D721Med (cell line): Measurements from ENCODE around the gene SPDYE9.
"Not testable (repeated sequence)": the region's sequence is repeated elsewhere in the genome, so short reads cannot be mapped to it uniquely, and the experiment has no call there.

Source experiments
- DNase-seq: peaks from one replicate; pipeline ENCODE4 v3.0.0; 2011; ENCODE audit warnings: low spot score; ENCODE audit not compliant: insufficient read length
- FAIRE-seq: peaks from 2 replicates; lab custom pipeline; 2011; peaks lifted over from hg19 to GRCh38; lab: Jason Lieb, UNC

The SPDYE9 gene

DNA sequence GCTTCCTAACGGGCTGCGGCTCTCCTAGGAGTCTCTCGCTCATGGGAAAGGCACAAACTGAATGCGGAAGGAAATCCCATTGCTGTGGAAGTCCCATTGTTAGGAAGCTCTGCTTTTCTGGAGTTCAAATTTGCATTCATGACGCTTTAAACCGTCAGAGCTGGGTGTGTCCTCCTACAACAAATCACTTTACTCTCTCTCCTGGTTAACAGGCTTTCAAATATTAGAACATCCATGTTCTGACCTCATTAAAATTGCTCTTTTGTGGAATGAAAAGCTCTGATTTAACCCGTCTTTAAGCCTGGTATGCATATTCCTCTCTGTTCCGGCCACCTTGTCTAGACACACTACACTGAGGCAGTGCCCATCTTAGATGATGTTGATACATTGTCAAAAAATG is at the start of gene SPDYE9:
Gene SPDYE9, minus strand, starts transcription at position 101 of the 400 bp plus-strand sequence. CDS start 1,800 bp downstream, outside the sequence.
- DNase-seq, FAIRE-seq: not testable (repeated sequence)

- DNase-seq, FAIRE-seq: not testable (repeated sequence)
Measured at GRCh38 chr7:73134866-73135265, 49.0 kb upstream of the SPDYE9 start.

- not testable (repeated sequence) for DNase-seq, FAIRE-seq
Measured at GRCh38 chr7:73132651-73133217, 46.9 kb upstream of the SPDYE9 start.

DNA sequence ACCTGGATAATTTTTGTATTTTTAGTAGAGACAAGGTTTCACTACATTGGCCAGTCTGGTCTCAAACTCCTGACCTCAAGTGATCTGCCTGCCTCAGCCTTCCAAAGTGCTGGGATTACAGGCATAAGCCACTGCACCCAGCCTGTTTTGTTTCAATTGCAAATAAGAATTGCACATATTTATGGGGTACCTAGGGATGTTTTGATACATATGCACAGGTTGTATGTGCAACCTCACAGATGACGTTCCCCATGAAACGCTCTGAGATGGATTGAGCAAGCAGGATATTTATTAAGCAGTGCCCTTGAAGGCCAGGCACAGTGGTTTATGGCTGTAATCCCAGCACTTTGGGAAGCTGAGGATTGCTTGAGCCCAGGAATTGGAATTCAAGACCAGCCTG is 44.8 kb upstream of the SPDYE9 start:
- not testable (repeated sequence) for FAIRE-seq, DNase-seq

DNA sequence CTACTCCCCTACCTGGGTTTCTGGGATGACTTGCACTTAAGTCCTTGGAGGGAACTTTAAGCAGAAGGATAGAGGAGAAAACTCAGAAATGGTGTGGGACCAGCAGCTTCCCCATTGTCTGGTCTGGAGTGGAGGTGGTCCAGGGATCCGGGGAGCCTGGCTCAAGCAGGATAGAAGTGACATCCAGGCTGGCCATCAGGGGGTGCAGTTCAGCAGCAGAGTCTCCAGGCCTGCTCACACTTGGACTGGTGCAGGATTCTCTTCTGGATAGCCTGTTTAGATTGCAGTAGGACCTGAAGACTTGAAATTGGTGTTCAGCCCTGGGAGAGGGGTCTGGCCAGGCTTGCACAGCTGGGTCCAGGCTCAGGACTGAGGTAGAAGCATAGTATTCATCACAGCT is 38.3 kb upstream of the SPDYE9 start:
- not testable (repeated sequence) for FAIRE-seq, DNase-seq

- not testable (repeated sequence) for DNase-seq, FAIRE-seq
Measured at GRCh38 chr7:73122778-73123447, 37.1 kb upstream of the SPDYE9 start.

DNA sequence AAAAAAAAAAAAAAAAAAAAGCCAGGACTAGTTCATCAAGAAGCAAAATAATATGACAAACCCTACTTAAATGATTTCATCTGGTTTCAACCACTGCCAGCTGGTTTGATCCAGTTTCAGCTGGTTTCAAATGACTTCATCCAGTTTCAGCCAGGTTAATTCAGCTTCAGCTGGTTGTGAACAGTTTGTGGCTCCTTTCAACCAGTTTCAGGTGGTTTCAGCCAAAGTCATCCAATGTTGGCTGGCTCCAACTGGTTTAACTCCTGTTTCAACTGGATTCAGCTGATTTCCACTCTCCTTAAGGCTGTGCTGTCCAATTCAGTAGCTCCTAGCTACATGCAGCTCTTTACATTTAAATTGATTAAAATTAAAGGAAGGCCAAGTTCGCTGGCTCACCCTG is 32.3 kb upstream of the SPDYE9 start:
- DNase-seq, FAIRE-seq: not testable (repeated sequence)

DNA sequence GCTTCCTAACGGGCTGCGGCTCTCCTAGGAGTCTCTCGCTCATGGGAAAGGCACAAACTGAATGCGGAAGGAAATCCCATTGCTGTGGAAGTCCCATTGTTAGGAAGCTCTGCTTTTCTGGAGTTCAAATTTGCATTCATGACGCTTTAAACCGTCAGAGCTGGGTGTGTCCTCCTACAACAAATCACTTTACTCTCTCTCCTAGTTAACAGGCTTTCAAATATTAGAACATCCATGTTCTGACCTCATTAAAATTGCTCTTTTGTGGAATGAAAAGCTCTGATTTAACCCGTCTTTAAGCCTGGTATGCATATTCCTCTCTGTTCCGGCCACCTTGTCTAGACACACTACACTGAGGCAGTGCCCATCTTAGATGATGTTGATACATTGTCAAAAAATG is 28.0 kb downstream of the SPDYE9 start, which contains the start of gene SPDYE11:
Gene SPDYE11, minus strand, starts transcription at position 101 of the 400 bp plus-strand sequence. CDS start 1,800 bp downstream, outside the sequence.
- FAIRE-seq, DNase-seq: not testable (repeated sequence)

DNA sequence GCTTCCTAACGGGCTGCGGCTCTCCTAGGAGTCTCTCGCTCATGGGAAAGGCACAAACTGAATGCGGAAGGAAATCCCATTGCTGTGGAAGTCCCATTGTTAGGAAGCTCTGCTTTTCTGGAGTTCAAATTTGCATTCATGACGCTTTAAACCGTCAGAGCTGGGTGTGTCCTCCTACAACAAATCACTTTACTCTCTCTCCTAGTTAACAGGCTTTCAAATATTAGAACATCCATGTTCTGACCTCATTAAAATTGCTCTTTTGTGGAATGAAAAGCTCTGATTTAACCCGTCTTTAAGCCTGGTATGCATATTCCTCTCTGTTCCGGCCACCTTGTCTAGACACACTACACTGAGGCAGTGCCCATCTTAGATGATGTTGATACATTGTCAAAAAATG is 56.2 kb downstream of the SPDYE9 start, which contains the start of gene SPDYE8:
Gene SPDYE8, minus strand, starts transcription at position 101 of the 400 bp plus-strand sequence. CDS start 1,800 bp downstream, outside the sequence.
- not testable (repeated sequence) for DNase-seq, FAIRE-seq
